22Rv1 (cell line): ENCODE data around the gene ST8SIA6.

ENCODE experiments used
- H3K27ac ChIP-seq: fragments of 450-650 bp; 2 replicates; pipeline ENCODE4 v1.5.1; 2017
- CTCF ChIP-seq: fragments of 450-650 bp; IDR thresholded peaks from 2 replicates; pipeline ENCODE4 v1.5.1; 2017; ENCODE audit warnings: mild to moderate bottlenecking
- ZFX ChIP-seq: fragments of 450-650 bp; IDR thresholded peaks from 2 replicates; pipeline ENCODE4 v1.6.1; 2017; ENCODE audit warnings: antibody characterized with exemption, borderline replicate concordance

ST8SIA6 gene

GRCh38 chr10:17472481-17473227, 18.3 kb upstream of the ST8SIA6 start:
- no peak overlapping the region for H3K27ac ChIP-seq
- TF ChIP-seq ZFX (no peak), CTCF (no peak)

- H3K27ac ChIP-seq = no peak overlapping the region
- TF ChIP-seq ZFX (no peak), CTCF (no peak)
These were observed 15.9 kb upstream of the ST8SIA6 start for GRCh38 chr10:17470246-17470645.

GRCh38 chr10:17465328-17466125, 11.1 kb upstream of the ST8SIA6 start:
- TF ChIP-seq ZFX = no peak
- TF ChIP-seq CTCF = no peak
- no peak overlapping the region for H3K27ac ChIP-seq

- H3K27ac ChIP-seq = no peak overlapping the region
- TF ChIP-seq ZFX = no peak
- TF ChIP-seq CTCF = no peak
These were observed 10.2 kb upstream of the ST8SIA6 start for GRCh38 chr10:17464545-17464944.

GRCh38 chr10:17460756-17461155, 6.4 kb upstream of the ST8SIA6 start:
- H3K27ac ChIP-seq = no peak overlapping the region
- TF ChIP-seq ZFX = no peak
- no peak for TF ChIP-seq CTCF

GRCh38 chr10:17457083-17457482, 2.7 kb upstream of the ST8SIA6 start:
- H3K27ac ChIP-seq = no peak overlapping the region
- TF ChIP-seq CTCF (no peak), ZFX (no peak)

GRCh38 chr10:17456032-17456548, 1.7 kb upstream of the ST8SIA6 start:
- TF ChIP-seq CTCF (no peak), ZFX (no peak)
- H3K27ac ChIP-seq = no peak overlapping the region
